Metanephros (tissue), 1 donor: ENCODE measurements around the gene UBE2E3. TPM values are rescaled to one million over a fixed set of nuclear protein-coding genes. Genes with fewer than 3 reads are reported as not detected.

Source experiments
- total RNA-seq: library from RNA; depleted of rRNA; stranded (reverse); fragments of >200 nt; gene quantifications from one replicate; pipeline ENCODE4 v1.2.3, GENCODE V29; 2014

The UBE2E3 gene
- total RNA-seq, result 152 TPM

DNA sequence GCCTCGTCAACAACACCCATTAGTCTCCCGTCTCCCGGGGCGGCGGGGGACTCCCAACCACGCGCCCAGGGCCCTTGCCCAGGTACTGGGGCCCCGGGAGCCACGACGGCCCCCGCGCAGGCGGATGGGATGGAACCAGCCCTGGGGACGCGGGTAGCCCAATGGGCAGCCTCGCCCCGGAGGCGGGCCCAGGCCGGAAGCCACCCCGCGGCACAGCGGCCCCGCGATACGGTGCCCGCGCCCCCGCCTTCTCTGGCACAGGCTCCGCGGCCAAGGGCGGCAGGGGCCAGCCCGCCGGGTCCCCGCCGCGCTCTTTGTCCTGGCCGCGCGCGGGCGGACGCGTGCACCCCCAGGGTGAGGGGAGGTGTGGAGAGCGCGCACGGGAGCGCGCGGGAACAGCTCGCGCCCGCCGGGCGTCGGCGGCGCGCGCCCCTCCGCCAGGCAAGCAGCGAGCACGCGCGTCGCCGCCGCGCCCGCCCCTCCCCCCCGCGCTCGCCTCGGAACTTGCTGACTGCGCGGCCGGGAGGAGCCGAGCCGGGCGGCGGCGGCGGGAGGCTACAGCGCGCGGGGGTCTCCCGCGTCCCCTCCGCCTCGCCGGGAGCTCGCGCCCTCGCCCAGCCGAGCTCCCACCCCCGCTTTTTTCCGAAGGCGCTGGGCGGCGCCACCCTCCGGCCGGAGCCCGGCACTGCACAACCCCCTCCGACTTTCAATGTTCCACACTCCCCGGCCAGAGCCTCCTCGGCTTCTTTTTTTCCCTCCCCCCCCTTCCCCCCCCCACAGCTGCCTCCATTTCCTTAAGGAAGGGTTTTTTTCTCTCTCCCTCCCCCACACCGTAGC, at the start of gene UBE2E3:
TSS of gene UBE2E3 (plus strand) at position 500 of the 837 bp plus-strand sequence. CDS start 1,438 bp downstream, outside the sequence.

